Osteoblast (primary cell): ENCODE data around the gene COX4I2. TPM values are rescaled to one million over a fixed set of nuclear protein-coding genes. Genes with fewer than 3 reads are reported as not detected.

Source experiments
- DNase-seq: peaks from one replicate; pipeline ENCODE4 v3.0.0; 2011; ENCODE audit warnings: low spot score, mixed read lengths; ENCODE audit not compliant: insufficient read length; ENCODE audit errors: missing footprints
- H2AFZ ChIP-seq: 2 replicates; pipeline ENCODE4 v1.6.0; 2011; ENCODE audit warnings: mild to moderate bottlenecking, low read length
- H3K27ac ChIP-seq: 2 replicates; pipeline ENCODE4 v1.5.1; 2011; ENCODE audit warnings: mild to moderate bottlenecking, low read depth, low read length, moderate library complexity
- H3K27me3 ChIP-seq: 2 replicates; pipeline ENCODE4 v1.6.0; 2012; ENCODE audit warnings: mild to moderate bottlenecking, control low read depth, inconsistent platforms, low read length, moderate library complexity; ENCODE audit not compliant: insufficient read depth
- H3K36me3 ChIP-seq: 2 replicates; pipeline ENCODE4 v1.5.1; 2011; ENCODE audit warnings: mild to moderate bottlenecking, low read length, control low read depth, moderate library complexity; ENCODE audit not compliant: insufficient read depth
- H3K4me1 ChIP-seq: 2 replicates; pipeline ENCODE4 v1.5.1; 2011; ENCODE audit warnings: mild to moderate bottlenecking, low read length, control low read depth, moderate library complexity; ENCODE audit not compliant: insufficient read depth
- H3K4me2 ChIP-seq: 2 replicates; pipeline ENCODE4 v1.6.0; 2011; ENCODE audit warnings: mild to moderate bottlenecking, low read length; ENCODE audit not compliant: insufficient read depth
- H3K4me3 ChIP-seq: fragments of 200-600 bp; sonication (generic); 3 replicates; pipeline ENCODE4 v1.5.1; 2012; ENCODE audit warnings: mild to moderate bottlenecking, low read length, inconsistent platforms; ENCODE audit not compliant: insufficient read depth
- H3K79me2 ChIP-seq: 2 replicates; pipeline ENCODE4 v1.6.0; 2012; ENCODE audit warnings: mild to moderate bottlenecking, low read length, control low read depth, inconsistent platforms; ENCODE audit not compliant: insufficient read depth
- H3K9me3 ChIP-seq: 2 replicates; pipeline ENCODE4 v1.5.1; 2011; ENCODE audit warnings: low read depth, low read length, control low read depth
- H4K20me1 ChIP-seq: 2 replicates; pipeline ENCODE4 v1.6.0; 2012; ENCODE audit warnings: mild to moderate bottlenecking, low read length, control low read depth; ENCODE audit not compliant: insufficient read depth
- total RNA-seq: library from RNA; depleted of rRNA; stranded (reverse); fragments of >200 nt; gene quantifications from 2 replicates; pipeline ENCODE4 v1.2.3, GENCODE V29; 2012
- TF ChIP-seq, protein P1 (sequence below): IDR thresholded peaks from 2 replicates; pipeline ENCODE4 v1.5.1; 2011; ENCODE audit warnings: mild to moderate bottlenecking, low read depth, low read length, moderate library complexity; ENCODE audit errors: extremely low read depth

Gene COX4I2
- total RNA-seq, 1 donor, result not detected

DNA sequence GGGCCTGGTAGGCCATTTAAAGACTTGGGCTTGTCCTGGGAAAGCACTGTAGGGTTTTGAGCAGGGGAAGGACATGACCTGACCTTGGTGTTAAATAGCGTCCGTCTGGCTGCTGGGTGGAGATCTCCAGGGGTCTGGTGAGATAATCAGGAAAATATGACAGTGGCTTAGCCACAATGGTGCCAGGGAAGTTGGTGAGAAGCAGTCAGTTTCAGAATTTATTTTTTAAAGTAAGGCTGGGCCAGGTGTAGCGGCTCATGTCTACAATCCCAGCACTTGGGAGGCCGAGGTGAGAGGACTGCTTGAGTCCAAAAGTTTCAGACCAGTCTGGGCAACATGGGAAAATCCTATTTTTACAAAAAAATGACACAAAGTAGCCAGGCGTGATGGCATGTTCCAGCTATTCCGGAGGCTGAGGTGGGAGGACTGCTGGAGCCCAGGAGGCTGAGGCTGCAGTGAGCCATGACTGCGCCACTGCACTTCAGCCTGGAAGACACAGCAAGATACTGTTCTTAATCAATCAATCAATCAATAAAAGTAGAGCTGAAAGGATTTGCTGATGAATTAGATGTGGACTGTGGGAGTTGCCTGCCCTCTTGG, 43.5 kb downstream of the COX4I2 start:
- no peaks in the 10 kb centered on the region for H3K27me3 ChIP-seq
- no peak overlapping the region for H3K4me2 ChIP-seq
- no peaks in the 10 kb centered on the region for H3K9me3 ChIP-seq
- peaks cover 93% of the 10 kb centered on the region for H3K79me2 ChIP-seq
- H3K36me3 ChIP-seq, result peaks cover 44% of the 10 kb centered on the region
- no peak overlapping the region for H3K4me3 ChIP-seq
- H3K4me1 ChIP-seq, result peaks cover 34% of the 10 kb centered on the region
- no peak overlapping the region for H2AFZ ChIP-seq
- H4K20me1 ChIP-seq, result peaks cover 19% of the 10 kb centered on the region
- TF ChIP-seq, protein P1, sequence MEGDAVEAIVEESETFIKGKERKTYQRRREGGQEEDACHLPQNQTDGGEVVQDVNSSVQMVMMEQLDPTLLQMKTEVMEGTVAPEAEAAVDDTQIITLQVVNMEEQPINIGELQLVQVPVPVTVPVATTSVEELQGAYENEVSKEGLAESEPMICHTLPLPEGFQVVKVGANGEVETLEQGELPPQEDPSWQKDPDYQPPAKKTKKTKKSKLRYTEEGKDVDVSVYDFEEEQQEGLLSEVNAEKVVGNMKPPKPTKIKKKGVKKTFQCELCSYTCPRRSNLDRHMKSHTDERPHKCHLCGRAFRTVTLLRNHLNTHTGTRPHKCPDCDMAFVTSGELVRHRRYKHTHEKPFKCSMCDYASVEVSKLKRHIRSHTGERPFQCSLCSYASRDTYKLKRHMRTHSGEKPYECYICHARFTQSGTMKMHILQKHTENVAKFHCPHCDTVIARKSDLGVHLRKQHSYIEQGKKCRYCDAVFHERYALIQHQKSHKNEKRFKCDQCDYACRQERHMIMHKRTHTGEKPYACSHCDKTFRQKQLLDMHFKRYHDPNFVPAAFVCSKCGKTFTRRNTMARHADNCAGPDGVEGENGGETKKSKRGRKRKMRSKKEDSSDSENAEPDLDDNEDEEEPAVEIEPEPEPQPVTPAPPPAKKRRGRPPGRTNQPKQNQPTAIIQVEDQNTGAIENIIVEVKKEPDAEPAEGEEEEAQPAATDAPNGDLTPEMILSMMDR, result no peak
- H3K27ac ChIP-seq, result no peak overlapping the region
- no peak for DNase-seq

DNA sequence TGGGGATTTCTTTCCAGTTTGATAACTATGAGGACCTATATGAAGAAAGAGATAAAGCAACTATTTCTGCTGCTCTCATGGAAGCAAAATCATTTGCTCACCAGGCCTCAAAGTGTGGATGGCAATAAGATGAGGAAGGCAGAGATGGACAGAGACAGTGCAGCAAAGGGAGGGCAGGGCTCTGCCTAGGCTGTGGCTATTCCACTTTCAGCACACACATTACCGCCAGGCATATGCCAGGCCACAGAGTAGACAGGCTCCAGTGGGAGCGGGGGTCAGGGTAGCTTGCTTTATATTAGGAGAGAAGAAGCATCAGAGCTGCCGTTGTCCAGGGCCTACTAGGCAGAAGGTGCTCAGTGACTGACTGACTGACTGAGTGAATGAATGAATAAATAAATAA, 44.1 kb downstream of the COX4I2 start:
- no peaks in the 10 kb centered on the region for H3K9me3 ChIP-seq
- no peak for DNase-seq
- H3K4me1 ChIP-seq, result peaks cover 29% of the 10 kb centered on the region
- H3K36me3 ChIP-seq, result peaks cover 50% of the 10 kb centered on the region
- TF ChIP-seq, protein P1, result no peak
- H2AFZ ChIP-seq, result no peak overlapping the region
- no peak overlapping the region for H3K27ac ChIP-seq
- peaks cover 22% of the 10 kb centered on the region for H4K20me1 ChIP-seq
- H3K27me3 ChIP-seq, result no peaks in the 10 kb centered on the region
- peaks cover 93% of the 10 kb centered on the region for H3K79me2 ChIP-seq
- no peak overlapping the region for H3K4me2 ChIP-seq
- no peak overlapping the region for H3K4me3 ChIP-seq

DNA sequence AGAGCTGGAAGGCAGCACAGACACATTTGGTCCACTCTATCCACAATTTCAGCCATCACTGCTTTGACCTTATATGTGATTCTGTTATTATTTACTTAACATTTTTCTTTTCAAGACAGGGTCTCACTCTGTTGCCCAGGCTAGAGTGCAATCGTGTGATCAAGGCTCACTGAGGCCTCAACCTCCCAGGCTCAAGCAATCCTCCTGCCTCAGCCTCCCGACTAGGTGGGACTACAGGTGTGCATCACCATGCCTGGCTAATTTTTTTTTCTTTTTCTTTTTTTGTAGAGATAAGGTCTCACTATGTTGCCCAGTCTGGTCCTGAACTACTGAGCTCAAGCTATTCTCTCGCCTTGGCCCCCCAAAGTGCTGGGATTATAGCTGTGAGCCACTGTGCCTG, 44.6 kb downstream of the COX4I2 start:
- TF ChIP-seq, protein P1, result no peak
- Histone ChIP-seq H3K4me1 (peaks cover 26% of the 10 kb centered on the region), H3K27ac (no peak overlapping the region), H3K4me2 (no peak overlapping the region), H3K9me3 (no peaks in the 10 kb centered on the region), H4K20me1 (peaks cover 22% of the 10 kb centered on the region), H3K36me3 (peaks cover 55% of the 10 kb centered on the region), H3K4me3 (no peak overlapping the region), H3K79me2 (peaks cover 97% of the 10 kb centered on the region), H2AFZ (no peak overlapping the region), H3K27me3 (no peaks in the 10 kb centered on the region)
- DNase-seq, result no peak

DNA sequence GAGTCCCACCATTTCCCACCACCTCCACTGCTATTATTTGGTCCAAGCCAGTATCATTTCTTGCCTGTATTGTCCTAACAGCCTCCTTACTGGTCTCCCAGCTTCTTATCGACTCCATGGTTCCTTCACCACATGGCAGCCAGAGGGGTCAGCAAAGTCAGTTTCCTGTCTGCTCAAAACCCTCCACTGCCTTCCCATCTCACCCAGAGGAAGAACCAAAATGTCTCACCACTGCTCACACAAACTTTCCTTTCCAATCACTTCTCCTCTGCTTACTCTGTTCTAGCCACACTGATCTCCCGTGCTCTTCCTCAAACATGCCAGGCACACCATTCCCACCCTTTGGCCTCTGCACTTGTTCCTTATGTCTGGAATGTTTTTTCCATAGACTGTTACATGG, 45.2 kb downstream of the COX4I2 start:
- no peak overlapping the region for H2AFZ ChIP-seq
- H3K27me3 ChIP-seq, result no peaks in the 10 kb centered on the region
- no peaks in the 10 kb centered on the region for H3K9me3 ChIP-seq
- no peak overlapping the region for H3K4me3 ChIP-seq
- TF ChIP-seq, protein P1, result no peak
- H3K79me2 ChIP-seq, result peaks cover 96% of the 10 kb centered on the region
- no peak for DNase-seq
- H4K20me1 ChIP-seq, result peaks cover 22% of the 10 kb centered on the region
- H3K27ac ChIP-seq, result peak overlapping the region; percentile 36
- H3K4me2 ChIP-seq, result no peak overlapping the region
- peaks cover 21% of the 10 kb centered on the region for H3K4me1 ChIP-seq
- peaks cover 55% of the 10 kb centered on the region for H3K36me3 ChIP-seq
